ENCODE measurements around the gene SLC39A7.

SLC39A7 gene

DNA sequence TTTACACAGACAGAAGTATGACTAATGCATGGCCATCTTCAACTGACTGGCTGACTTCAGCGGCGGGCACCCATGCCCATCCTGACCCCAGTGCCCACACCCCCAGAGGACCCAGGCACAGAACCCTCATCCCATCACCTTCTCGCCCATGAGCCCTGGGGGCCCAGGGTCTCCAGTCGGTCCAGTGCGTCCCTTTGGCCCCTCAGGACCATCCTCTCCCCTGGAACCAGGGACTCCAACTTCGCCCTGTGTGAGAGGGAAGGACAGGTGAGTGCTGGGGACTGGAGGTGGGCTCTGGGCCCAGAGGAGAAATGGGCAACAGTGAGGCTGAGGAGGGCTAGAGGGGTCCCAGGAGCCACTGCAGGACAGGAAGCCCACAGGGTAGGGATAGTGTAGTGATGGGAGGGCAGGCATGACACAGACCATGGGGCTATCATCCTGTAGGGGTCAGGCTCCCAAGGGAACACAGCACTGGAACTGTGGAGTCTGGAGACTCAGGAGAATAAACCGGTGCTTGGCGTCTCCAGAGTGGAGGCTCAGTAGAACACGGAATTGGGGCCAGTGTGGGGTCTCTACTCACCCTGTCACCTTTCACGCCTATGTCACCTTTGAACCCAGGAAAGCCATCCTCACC, 25.1 kb upstream of the SLC39A7 start:
- no peak for DNase-seq (ENCODE audit: low read depth, low spot score)
- H3K27me3 ChIP-seq (ENCODE audit: insufficient read depth, insufficient read length): no peaks in the 10 kb centered on the region
- TF ChIP-seq YY1 (IDR thresholded peaks at IDR 0.05; ENCODE audit: insufficient read depth, insufficient read length) (no peak), SUZ12 (IDR thresholded peaks at IDR 0.05; ENCODE audit: extremely low read depth, insufficient read depth, insufficient read length) (no peak), ZNF274 (IDR thresholded peaks at IDR 0.05; ENCODE audit: low read depth, low read length) (no peak)
- no peak overlapping the region for H3K9ac ChIP-seq (ENCODE audit: insufficient read length, low read depth)
- no peaks in the 10 kb centered on the region for H3K4me1 ChIP-seq (ENCODE audit: insufficient read depth, insufficient read length)
- H3K4me3 ChIP-seq (ENCODE audit: insufficient read length, low read depth): no peak overlapping the region
- no peaks in the 10 kb centered on the region for H3K36me3 ChIP-seq (ENCODE audit: insufficient read depth, insufficient read length, low read length)
- no peaks in the 10 kb centered on the region for H3K9me3 ChIP-seq (ENCODE audit: insufficient read depth, low read length)

DNA sequence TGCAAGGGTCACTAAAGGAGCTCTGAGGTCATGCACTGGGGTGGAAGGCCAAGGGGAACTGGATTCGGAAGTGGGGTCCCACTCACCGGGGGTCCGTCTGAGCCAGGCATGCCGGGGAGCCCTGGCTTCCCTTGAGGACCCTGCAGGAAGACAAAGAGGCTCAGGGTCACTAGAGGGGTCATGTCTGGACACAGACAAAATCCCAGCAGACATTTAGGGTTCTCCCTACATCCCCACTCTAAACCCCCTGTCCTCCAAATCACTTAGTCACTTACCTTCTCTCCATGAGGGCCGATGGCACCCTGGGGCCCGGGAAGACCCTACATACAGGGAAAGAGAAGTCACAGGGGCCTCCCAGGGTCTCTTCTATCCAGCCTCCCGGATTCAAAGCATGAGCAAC, 23.8 kb upstream of the SLC39A7 start:
- no peak overlapping the region for H3K9ac ChIP-seq (ENCODE audit: insufficient read length, low read depth)
- no peak for TF ChIP-seq SUZ12 (IDR thresholded peaks at IDR 0.05; ENCODE audit: extremely low read depth, insufficient read depth, insufficient read length)
- TF ChIP-seq YY1 (IDR thresholded peaks at IDR 0.05; ENCODE audit: insufficient read depth, insufficient read length): no peak
- no peak for TF ChIP-seq ZNF274 (IDR thresholded peaks at IDR 0.05; ENCODE audit: low read depth, low read length)
- no peak overlapping the region for H3K4me3 ChIP-seq (ENCODE audit: insufficient read length, low read depth)
- H3K9me3 ChIP-seq (ENCODE audit: insufficient read depth, low read length): no peaks in the 10 kb centered on the region
- DNase-seq (ENCODE audit: low read depth, low spot score): no peak
- no peaks in the 10 kb centered on the region for H3K4me1 ChIP-seq (ENCODE audit: insufficient read depth, insufficient read length)
- H3K36me3 ChIP-seq (ENCODE audit: insufficient read depth, insufficient read length, low read length): no peaks in the 10 kb centered on the region
- H3K27me3 ChIP-seq (ENCODE audit: insufficient read depth, insufficient read length): no peaks in the 10 kb centered on the region

DNA sequence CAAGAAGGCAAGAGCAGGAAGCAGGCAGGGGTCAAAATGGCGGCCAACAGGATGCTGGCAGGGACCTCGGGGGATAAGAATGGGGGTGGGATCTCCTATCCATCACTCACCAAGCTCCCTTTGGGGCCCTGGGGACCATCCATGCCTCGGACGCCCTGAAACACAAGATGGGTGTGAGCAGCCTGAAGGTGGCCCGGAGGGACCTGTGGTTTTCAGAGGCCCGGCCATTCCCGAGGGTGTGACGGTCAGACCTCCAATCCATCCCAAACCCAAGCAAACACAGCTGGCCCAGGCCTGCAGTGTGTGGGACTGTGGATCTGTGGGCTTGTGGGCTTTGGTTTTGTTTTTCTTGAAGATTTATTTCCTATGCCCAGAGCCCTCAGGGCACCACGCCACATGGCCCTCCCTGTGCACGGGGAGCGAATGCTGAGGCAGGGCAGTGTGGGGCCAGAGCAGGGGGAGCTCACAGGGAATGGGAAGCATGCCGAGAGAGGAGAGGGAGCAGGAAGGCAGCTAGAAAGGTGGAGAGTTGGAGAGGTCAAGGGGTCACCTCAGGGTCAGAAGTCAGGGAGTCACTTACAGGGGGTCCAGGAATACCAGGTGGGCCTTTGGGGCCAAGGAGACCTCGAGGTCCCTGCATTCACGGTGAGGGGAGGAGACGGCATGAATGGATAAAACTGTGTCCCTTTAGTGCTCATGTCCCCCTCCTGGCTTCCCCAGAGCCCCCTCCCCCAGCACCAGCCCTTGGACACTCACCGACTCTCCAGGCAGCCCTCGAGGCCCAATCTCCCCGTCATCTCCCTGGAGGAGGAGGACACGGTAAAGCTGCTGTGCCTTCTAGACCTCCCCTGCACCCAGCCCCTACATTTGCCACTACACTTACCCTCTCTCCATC, 22.9 kb upstream of the SLC39A7 start:
- Histone ChIP-seq H3K9me3 (ENCODE audit: insufficient read depth, low read length) (no peaks in the 10 kb centered on the region), H3K4me1 (ENCODE audit: insufficient read depth, insufficient read length) (no peaks in the 10 kb centered on the region), H3K36me3 (ENCODE audit: insufficient read depth, insufficient read length, low read length) (no peaks in the 10 kb centered on the region), H3K4me3 (ENCODE audit: insufficient read length, low read depth) (no peak overlapping the region), H3K9ac (ENCODE audit: insufficient read length, low read depth) (no peak overlapping the region), H3K27me3 (ENCODE audit: insufficient read depth, insufficient read length) (no peaks in the 10 kb centered on the region)
- DNase-seq (ENCODE audit: low read depth, low spot score): no peak
- TF ChIP-seq YY1 (IDR thresholded peaks at IDR 0.05; ENCODE audit: insufficient read depth, insufficient read length): no peak
- no peak for TF ChIP-seq SUZ12 (IDR thresholded peaks at IDR 0.05; ENCODE audit: extremely low read depth, insufficient read depth, insufficient read length)
- TF ChIP-seq ZNF274 (IDR thresholded peaks at IDR 0.05; ENCODE audit: low read depth, low read length): no peak

DNA sequence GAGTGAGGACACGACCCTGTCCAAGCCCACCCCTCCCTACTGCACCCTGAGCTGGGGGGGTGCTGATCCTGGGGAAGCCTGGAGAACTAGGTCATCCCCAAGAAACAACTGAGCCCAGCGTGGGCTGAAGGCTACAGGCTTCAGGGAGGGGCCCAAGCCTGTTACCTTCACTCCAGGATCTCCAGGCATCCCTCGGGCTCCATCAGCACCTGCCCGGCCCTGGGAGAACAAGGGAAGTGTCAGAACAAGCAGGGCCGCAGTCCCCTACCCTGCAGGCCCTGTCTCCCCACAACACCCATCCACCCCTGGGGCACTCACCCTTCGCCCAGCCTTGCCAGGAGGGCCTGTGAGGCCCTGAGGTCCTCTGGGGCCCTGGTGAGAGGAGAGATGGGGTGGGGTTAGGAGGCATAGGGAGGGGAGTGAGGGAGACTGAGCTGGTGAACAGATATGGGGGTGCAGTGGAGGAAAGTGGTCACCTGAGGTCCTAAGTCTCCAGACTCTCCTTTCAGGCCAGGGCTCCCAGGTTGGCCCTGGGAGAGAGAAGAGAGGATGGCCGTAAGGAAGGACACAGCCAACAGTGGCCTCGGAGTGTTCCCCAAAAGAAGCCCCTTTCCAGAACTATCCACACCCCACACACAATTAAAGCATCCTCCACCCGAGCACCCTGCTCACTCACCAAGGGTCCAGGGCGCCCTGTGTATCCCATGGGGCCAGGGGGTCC, 21.8 kb upstream of the SLC39A7 start:
- Histone ChIP-seq H3K9me3 (ENCODE audit: insufficient read depth, low read length) (no peaks in the 10 kb centered on the region), H3K4me3 (ENCODE audit: insufficient read length, low read depth) (no peak overlapping the region), H3K9ac (ENCODE audit: insufficient read length, low read depth) (no peak overlapping the region), H3K36me3 (ENCODE audit: insufficient read depth, insufficient read length, low read length) (no peaks in the 10 kb centered on the region), H3K4me1 (ENCODE audit: insufficient read depth, insufficient read length) (no peaks in the 10 kb centered on the region), H3K27me3 (ENCODE audit: insufficient read depth, insufficient read length) (no peaks in the 10 kb centered on the region)
- DNase-seq (ENCODE audit: low read depth, low spot score): no peak
- TF ChIP-seq SUZ12 (IDR thresholded peaks at IDR 0.05; ENCODE audit: extremely low read depth, insufficient read depth, insufficient read length) (no peak), YY1 (IDR thresholded peaks at IDR 0.05; ENCODE audit: insufficient read depth, insufficient read length) (no peak), ZNF274 (IDR thresholded peaks at IDR 0.05; ENCODE audit: low read depth, low read length) (no peak)

DNA sequence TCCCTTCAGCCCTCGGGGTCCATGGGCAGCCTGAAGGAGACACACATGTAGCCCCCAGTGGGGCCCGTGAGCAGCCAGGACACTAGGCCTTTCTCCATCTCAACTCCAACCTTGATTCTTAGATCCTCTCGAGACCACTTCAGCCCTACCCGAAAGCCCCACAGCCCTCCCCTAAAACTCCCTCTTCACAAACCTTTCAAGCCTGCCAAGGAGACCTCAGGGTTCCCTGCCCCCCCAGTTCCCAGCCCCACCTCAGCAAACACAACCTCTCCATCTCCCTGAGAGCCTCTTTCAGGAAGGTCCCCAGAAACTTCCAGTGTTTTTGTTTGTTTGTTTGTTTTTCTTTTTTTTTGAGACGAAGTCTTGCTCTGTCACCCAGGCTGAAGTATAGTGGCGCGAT, 19.5 kb upstream of the SLC39A7 start:
- Histone ChIP-seq H3K36me3 (ENCODE audit: insufficient read depth, insufficient read length, low read length) (no peaks in the 10 kb centered on the region), H3K9me3 (ENCODE audit: insufficient read depth, low read length) (no peaks in the 10 kb centered on the region), H3K4me1 (ENCODE audit: insufficient read depth, insufficient read length) (no peaks in the 10 kb centered on the region), H3K4me3 (ENCODE audit: insufficient read length, low read depth) (no peak overlapping the region), H3K9ac (ENCODE audit: insufficient read length, low read depth) (no peak overlapping the region), H3K27me3 (ENCODE audit: insufficient read depth, insufficient read length) (no peaks in the 10 kb centered on the region)
- no peak for TF ChIP-seq YY1 (IDR thresholded peaks at IDR 0.05; ENCODE audit: insufficient read depth, insufficient read length)
- TF ChIP-seq ZNF274 (IDR thresholded peaks at IDR 0.05; ENCODE audit: low read depth, low read length): no peak
- no peak for TF ChIP-seq SUZ12 (IDR thresholded peaks at IDR 0.05; ENCODE audit: extremely low read depth, insufficient read depth, insufficient read length)
- no peak for DNase-seq (ENCODE audit: low read depth, low spot score)

DNA sequence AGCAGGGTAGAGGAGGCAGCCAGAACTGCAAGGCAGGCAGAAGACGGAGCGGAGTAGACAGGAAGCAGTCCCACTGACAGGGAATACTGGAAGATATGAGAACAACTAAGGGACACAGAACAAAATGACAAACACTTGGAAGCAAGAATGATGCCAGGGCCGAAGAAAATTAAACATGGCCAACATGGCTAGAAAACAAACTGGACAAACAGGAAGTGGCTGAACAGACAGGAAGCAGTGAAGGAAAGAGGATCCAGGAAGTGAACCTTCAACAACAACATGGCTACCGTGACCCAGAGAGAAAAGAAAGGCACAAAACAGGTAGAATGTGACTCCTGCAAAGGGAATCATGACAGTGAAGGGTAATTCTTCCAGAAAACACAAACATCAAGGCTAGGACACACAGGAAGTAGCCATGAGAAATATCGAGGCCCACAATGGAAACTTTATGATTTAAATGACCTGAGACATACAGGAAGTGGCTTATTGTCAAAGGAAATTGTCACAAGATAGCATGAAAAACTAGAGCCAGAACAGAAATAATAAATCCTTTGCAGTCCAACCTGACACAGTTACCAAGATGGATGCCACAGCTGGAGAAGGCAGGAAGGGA, 17.5 kb upstream of the SLC39A7 start:
- Histone ChIP-seq H3K27me3 (ENCODE audit: insufficient read depth, insufficient read length) (no peaks in the 10 kb centered on the region), H3K9me3 (ENCODE audit: insufficient read depth, low read length) (no peaks in the 10 kb centered on the region), H3K9ac (ENCODE audit: insufficient read length, low read depth) (no peak overlapping the region), H3K4me3 (ENCODE audit: insufficient read length, low read depth) (no peak overlapping the region), H3K36me3 (ENCODE audit: insufficient read depth, insufficient read length, low read length) (no peaks in the 10 kb centered on the region), H3K4me1 (ENCODE audit: insufficient read depth, insufficient read length) (no peaks in the 10 kb centered on the region)
- TF ChIP-seq YY1 (IDR thresholded peaks at IDR 0.05; ENCODE audit: insufficient read depth, insufficient read length) (no peak), SUZ12 (IDR thresholded peaks at IDR 0.05; ENCODE audit: extremely low read depth, insufficient read depth, insufficient read length) (no peak), ZNF274 (IDR thresholded peaks at IDR 0.05; ENCODE audit: low read depth, low read length) (no peak)
- DNase-seq (ENCODE audit: low read depth, low spot score): no peak

Measured in NT2/D1 (cell line).